Adrenal gland (tissue), 5 donors: ENCODE measurements around the gene ZFAND4.

Source experiments
- POLR2A ChIP-seq, 2 donors: fragments of 450-650 bp; IDR thresholded peaks; one replicate each; pipeline ENCODE4 v1.6.1; 2017; ENCODE audit warnings: antibody characterized with exemption in 2 of 2, mild to moderate bottlenecking in 2 of 2, moderate library complexity in 1 of 2
- TF ChIP-seq, protein P1 (sequence below), 6 experiments: fragments of 450-650 bp in 4 of 6; fragments of 200-600 bp in 2 of 6; sonication (generic) in 1 of 6; IDR thresholded peaks; 1 replicate in 5 of 6; 2 replicates in 1 of 6; pipeline versions ENCODE4 v1.5.1 to v1.8.0; 2016 to 2021; ENCODE audit warnings: antibody characterized with exemption in 6 of 6, mild to moderate bottlenecking in 2 of 6, moderate library complexity in 1 of 6
- donor health status: DM: no; HTN: no; CAD: no.

- no peak for TF ChIP-seq POLR2A (IDR thresholded peaks at IDR 0.05)
- TF ChIP-seq, protein P1, sequence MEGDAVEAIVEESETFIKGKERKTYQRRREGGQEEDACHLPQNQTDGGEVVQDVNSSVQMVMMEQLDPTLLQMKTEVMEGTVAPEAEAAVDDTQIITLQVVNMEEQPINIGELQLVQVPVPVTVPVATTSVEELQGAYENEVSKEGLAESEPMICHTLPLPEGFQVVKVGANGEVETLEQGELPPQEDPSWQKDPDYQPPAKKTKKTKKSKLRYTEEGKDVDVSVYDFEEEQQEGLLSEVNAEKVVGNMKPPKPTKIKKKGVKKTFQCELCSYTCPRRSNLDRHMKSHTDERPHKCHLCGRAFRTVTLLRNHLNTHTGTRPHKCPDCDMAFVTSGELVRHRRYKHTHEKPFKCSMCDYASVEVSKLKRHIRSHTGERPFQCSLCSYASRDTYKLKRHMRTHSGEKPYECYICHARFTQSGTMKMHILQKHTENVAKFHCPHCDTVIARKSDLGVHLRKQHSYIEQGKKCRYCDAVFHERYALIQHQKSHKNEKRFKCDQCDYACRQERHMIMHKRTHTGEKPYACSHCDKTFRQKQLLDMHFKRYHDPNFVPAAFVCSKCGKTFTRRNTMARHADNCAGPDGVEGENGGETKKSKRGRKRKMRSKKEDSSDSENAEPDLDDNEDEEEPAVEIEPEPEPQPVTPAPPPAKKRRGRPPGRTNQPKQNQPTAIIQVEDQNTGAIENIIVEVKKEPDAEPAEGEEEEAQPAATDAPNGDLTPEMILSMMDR (IDR thresholded peaks at IDR 0.05) = no peak
Observed at GRCh38 chr10:45653454-45653853, 19.1 kb downstream of the ZFAND4 start.
